H1 (cell line): ENCODE data around the gene BNC2. TPM values are rescaled to one million over a fixed set of nuclear protein-coding genes. Genes with fewer than 3 reads are reported as not detected.

Experiments
- CTCF ChIA-PET: fragments of 300-600 bp; sonication (Branson Sonifier 250); formaldehyde crosslinking; loops from one replicate; lab custom pipeline; 2021; ENCODE audit not compliant: partially characterized antibody; lab: Charles Lee
- POLR2A ChIA-PET: fragments of 300-600 bp; sonication (Branson Sonifier 250); formaldehyde crosslinking; loops from one replicate; lab custom pipeline; 2021; ENCODE audit warnings: inconsistent platforms; ENCODE audit not compliant: partially characterized antibody; lab: Charles Lee
- DNase-seq, 2 experiments: peaks; one replicate each; pipeline versions ENCODE4 v3.0.0 to v3.0.0-alpha.2; 2010 to 2022; ENCODE audit warnings: low spot score in 2 of 2, low read depth in 1 of 2, mixed read lengths in 1 of 2
- FAIRE-seq: peaks from 2 replicates; lab custom pipeline; 2011; peaks lifted over from hg19 to GRCh38; lab: Jason Lieb, UNC
- H2AFZ ChIP-seq: 2 replicates; pipeline ENCODE4 v1.8.1; 2012; ENCODE audit warnings: low read length, inconsistent platforms
- H2AK5ac ChIP-seq: 2 replicates; pipeline ENCODE4 v1.6.1; 2013; ENCODE audit warnings: low read depth, low read length
- H2BK120ac ChIP-seq: replicated peaks from 2 replicates; pipeline ENCODE3; 2013; ENCODE audit warnings: low read depth, low read length, inconsistent platforms
- H2BK12ac ChIP-seq: 2 replicates; pipeline ENCODE4 v1.6.1; 2013; ENCODE audit warnings: low read depth, low read length
- H2BK15ac ChIP-seq: 2 replicates; pipeline ENCODE4 v1.6.1; 2013; ENCODE audit warnings: low read length
- H2BK20ac ChIP-seq: 2 replicates; pipeline ENCODE4 v1.6.1; 2013; ENCODE audit warnings: low read length
- H2BK5ac ChIP-seq: 2 replicates; pipeline ENCODE4 v1.6.1; 2013; ENCODE audit warnings: low read depth, low read length
- H3K14ac ChIP-seq: 2 replicates; pipeline ENCODE4 v1.6.1; 2013; ENCODE audit warnings: inconsistent platforms; ENCODE audit not compliant: insufficient read length
- H3K18ac ChIP-seq: 2 replicates; pipeline ENCODE4 v1.6.1; 2013; ENCODE audit warnings: low read length; ENCODE audit errors: extremely low read depth
- H3K23ac ChIP-seq: 2 replicates; pipeline ENCODE4 v1.6.1; 2013; ENCODE audit warnings: inconsistent platforms; ENCODE audit not compliant: insufficient read length
- H3K23me2 ChIP-seq: 2 replicates; pipeline ENCODE4 v1.6.1; 2013; ENCODE audit warnings: low read depth, low read length
- H3K27ac ChIP-seq: 2 replicates; pipeline ENCODE4 v1.6.1; 2011; ENCODE audit warnings: low read depth, low read length, inconsistent platforms
- H3K27me3 ChIP-seq, 4 experiments: replicated peaks in 1 of 4; 1 replicate in 1 of 4; 2 replicates in 3 of 4; pipeline versions ENCODE4 v1.6.1 to v1.8.1; 2011 to 2013; ENCODE audit warnings: low read length in 3 of 4, mild to moderate bottlenecking in 3 of 4, inconsistent platforms in 2 of 4, mixed read lengths in 2 of 4, moderate library complexity in 1 of 4; ENCODE audit not compliant: control insufficient read depth in 3 of 4, insufficient read depth in 3 of 4; ENCODE audit errors: extremely low read depth in 1 of 4
- H3K36me3 ChIP-seq, 4 experiments: 2 replicates each; pipeline versions ENCODE4 v1.6.1 to v1.8.1; 2011 to 2013; ENCODE audit warnings: mild to moderate bottlenecking in 4 of 4, low read length in 3 of 4, moderate library complexity in 2 of 4, control low read depth in 1 of 4, inconsistent platforms in 1 of 4; ENCODE audit not compliant: insufficient read depth in 4 of 4, control insufficient read depth in 2 of 4
- H3K4ac ChIP-seq: replicated peaks from 2 replicates; pipeline ENCODE3; 2013; ENCODE audit warnings: low read length, low read depth, mixed read lengths, inconsistent platforms; ENCODE audit not compliant: insufficient read length
- H3K4me1 ChIP-seq, 4 experiments: replicated peaks in 1 of 4; 1 replicate in 1 of 4; 2 replicates in 3 of 4; pipeline versions ENCODE4 v1.6.1 to v1.8.1; 2011 to 2013; ENCODE audit warnings: low read length in 3 of 4, inconsistent platforms in 2 of 4, mixed read lengths in 1 of 4; ENCODE audit not compliant: insufficient read depth in 4 of 4, control insufficient read depth in 3 of 4
- H3K4me2 ChIP-seq, 2 experiments: 2 replicates each; pipeline versions ENCODE4 v1.6.1 to v1.8.1; 2011 to 2013; ENCODE audit warnings: low read depth in 2 of 2, low read length in 2 of 2, control low read depth in 1 of 2, inconsistent platforms in 1 of 2, mild to moderate bottlenecking in 1 of 2; ENCODE audit not compliant: insufficient read depth in 1 of 2
- H3K4me3 ChIP-seq, 4 experiments: fragments of 200-600, 300-600 bp in 1 of 4; sonication (generic), shearing (Covaris generic), sonication (Bioruptor Twin) in 1 of 4; 2 replicates each; pipeline versions ENCODE4 v1.5.1 to v1.8.1; 2011 to 2016; ENCODE audit warnings: low read length in 4 of 4, low read depth in 3 of 4, control low read depth in 2 of 4, inconsistent platforms in 2 of 4, mild to moderate bottlenecking in 2 of 4, mixed read lengths in 1 of 4, moderate library complexity in 1 of 4; ENCODE audit not compliant: insufficient read depth in 2 of 4; ENCODE audit errors: extremely low read depth in 1 of 4
- H3K56ac ChIP-seq: replicated peaks from 2 replicates; pipeline ENCODE3; 2013; ENCODE audit warnings: low read depth, mild to moderate bottlenecking, mixed read lengths, low read length, inconsistent platforms; ENCODE audit not compliant: insufficient read length
- H3K79me1 ChIP-seq: 2 replicates; pipeline ENCODE4 v1.6.1; 2013; ENCODE audit warnings: low read depth, low read length, control low read depth
- H3K79me2 ChIP-seq, 2 experiments: 2 replicates each; pipeline versions ENCODE4 v1.6.1 to v1.8.1; 2012 to 2013; ENCODE audit warnings: low read length in 2 of 2, mild to moderate bottlenecking in 2 of 2, inconsistent platforms in 1 of 2; ENCODE audit not compliant: insufficient read depth in 2 of 2, control insufficient read depth in 1 of 2
- H3K9ac ChIP-seq, 4 experiments: replicated peaks in 1 of 4; 1 replicate in 1 of 4; 2 replicates in 3 of 4; pipeline versions ENCODE4 v1.6.1 to v1.8.1; 2011 to 2013; ENCODE audit warnings: low read depth in 3 of 4, low read length in 3 of 4, control low read depth in 2 of 4, mild to moderate bottlenecking in 2 of 4, moderate library complexity in 2 of 4, inconsistent platforms in 1 of 4; ENCODE audit errors: extremely low read depth in 1 of 4
- H3K9me3 ChIP-seq, 2 experiments: 2 replicates each; pipeline versions ENCODE4 v1.6.1 to v1.8.1; 2012 to 2013; ENCODE audit warnings: mild to moderate bottlenecking in 2 of 2, moderate library complexity in 2 of 2, control low read depth in 1 of 2, inconsistent platforms in 1 of 2, low read depth in 1 of 2, low read length in 1 of 2, mixed read lengths in 1 of 2; ENCODE audit not compliant: insufficient read depth in 2 of 2
- H4K20me1 ChIP-seq, 2 experiments: replicated peaks in 1 of 2; 2 replicates each; pipeline versions ENCODE3 to v1.8.1; 2011 to 2013; ENCODE audit warnings: inconsistent platforms in 2 of 2, low read length in 2 of 2, mild to moderate bottlenecking in 1 of 2; ENCODE audit not compliant: insufficient read depth in 2 of 2, control insufficient read depth in 1 of 2
- H4K5ac ChIP-seq: 2 replicates; pipeline ENCODE4 v1.6.1; 2013; ENCODE audit warnings: low read length, low read depth, mixed read lengths, inconsistent platforms; ENCODE audit not compliant: insufficient read length
- H4K8ac ChIP-seq: 2 replicates; pipeline ENCODE4 v1.8.0; 2013; ENCODE audit warnings: mild to moderate bottlenecking, moderate library complexity, low read length, inconsistent platforms; ENCODE audit not compliant: insufficient read depth; ENCODE audit errors: extremely low read depth
- H4K91ac ChIP-seq: replicated peaks from 2 replicates; pipeline ENCODE3; 2013; ENCODE audit warnings: low read length, mixed read lengths, inconsistent platforms; ENCODE audit not compliant: insufficient read length
- ASH2L ChIP-seq: fragments of 200-600, 300-600 bp; sonication (generic); IDR thresholded peaks from one replicate; pipeline ENCODE4 v1.7.1; 2017; ENCODE audit warnings: low read length
- JUND ChIP-seq: IDR thresholded peaks from 2 replicates; pipeline ENCODE4 v1.6.1; 2011; ENCODE audit warnings: mild to moderate bottlenecking, improper control_type of control experiment, low read length
- MAX ChIP-seq: IDR thresholded peaks from 2 replicates; pipeline ENCODE4 v1.6.1; 2012; ENCODE audit warnings: inconsistent platforms
- YY1 ChIP-seq: IDR thresholded peaks from 2 replicates; pipeline ENCODE4 v1.6.1; 2011; ENCODE audit warnings: low read depth, mild to moderate bottlenecking, low read length
- WGBS, 2 experiments: shearing (Covaris generic) in 1 of 2; methylation state at CpG; one replicate each; pipeline versions ENCODE4 v1.1.6 to v1.1.7; 2013 to 2015; ENCODE audit warnings: low lambda C conversion rate in 2 of 2, mixed read lengths in 2 of 2, inconsistent platforms in 1 of 2, low coverage in 1 of 2, missing lambda C conversion rate in 1 of 2; ENCODE audit not compliant: insufficient replicate concordance in 2 of 2, insufficient coverage in 1 of 2, insufficient read length in 1 of 2; ENCODE audit errors: extremely low coverage in 1 of 2, missing lambda C conversion rate in 1 of 2; 5-methylcytosine and 5-hydroxymethylcytosine counted together
- polyA plus RNA-seq, 7 experiments: library from polyadenylated mRNA; depleted of rRNA in 3 of 7; stranded (reverse) in 5 of 7; unstranded in 2 of 7; fragments of >200 nt in 5 of 7; fragments of 200-250 nt in 2 of 7; gene quantifications; 1 replicate in 5 of 7; 2 replicates in 1 of 7; 4 replicates in 1 of 7; pipeline versions ENCODE4 v1.2.1 to v1.2.3, GENCODE V29; 2011 to 2013; ENCODE audit warnings: missing spikeins in 2 of 7, mixed read lengths in 2 of 7
- total RNA-seq: library from RNA; stranded (reverse); fragmentation: NEBNext Ultra II Directional; extraction: Animal tissue kit (Norgen Biotek cat#: 25700); gene quantifications from 2 replicates; pipeline ENCODE4 v1.2.1, GENCODE V29; 2021

The BNC2 gene
- total and polyA plus RNA-seq, 2 of the 8 experiments (the other 6 are each of a cell fraction or from before 2014, with no cell fraction given), result 16.0 to 26.8 TPM

DNA sequence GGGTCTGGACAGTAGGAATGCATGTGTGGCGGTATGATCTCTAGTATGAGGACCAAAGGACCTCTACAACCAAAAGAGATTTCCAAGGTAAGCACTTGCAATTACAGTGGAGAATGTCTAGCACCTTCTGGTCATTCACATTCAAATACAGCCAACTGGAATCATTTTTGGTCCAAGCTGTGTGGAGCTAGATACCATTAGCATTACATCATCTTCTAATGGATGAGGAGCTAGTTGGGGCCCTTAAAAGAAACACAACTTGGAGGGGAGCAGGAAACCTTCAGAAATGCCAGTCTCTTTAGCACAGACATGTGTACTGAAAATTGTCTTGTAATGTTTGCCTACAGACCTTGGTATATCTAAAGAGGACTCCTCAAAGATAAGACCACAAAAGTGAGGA is 244.7 kb downstream of the BNC2 start:
- Histone ChIP-seq H2BK120ac (no peak overlapping the region), H3K4me1 (peaks cover 2 to 31% (median 22%) of the 10 kb centered on the region in 4 experiments; a peak in 6 of 7 replicates), H2BK12ac (no peak overlapping the region), H3K79me2 (peaks cover 0 to 14% of the 10 kb centered on the region in 2 experiments; a peak in 1 of 4 replicates), H4K8ac (no peak overlapping the region), H3K79me1 (no peaks in the 10 kb centered on the region), H3K23ac (no peak overlapping the region), H3K36me3 (no peaks in the 10 kb centered on the region), H3K4me2 (peak overlapping the region in 1 of 2 experiments; percentile 53; a peak in 1 of 4 replicates), H4K5ac (no peak overlapping the region), H4K91ac (no peak overlapping the region), H2BK15ac (no peak overlapping the region), H2AK5ac (no peak overlapping the region), H3K27me3 (no peaks in the 10 kb centered on the region), H2BK20ac (no peak overlapping the region), H3K9ac (no peak overlapping the region), H3K18ac (no peak overlapping the region), H3K27ac (no peak overlapping the region), H3K14ac (no peak overlapping the region), H3K23me2 (no peaks in the 10 kb centered on the region), H3K9me3 (no peaks in the 10 kb centered on the region), H4K20me1 (no peaks in the 10 kb centered on the region), H2BK5ac (no peak overlapping the region), H2AFZ (no peak overlapping the region), H3K4ac (no peak overlapping the region), H3K4me3 (no peak overlapping the region), H3K56ac (no peak overlapping the region)
- DNase-seq, result no peak
- CTCF ChIA-PET, result interaction anchor here (0.7 kb wide), 1 partner anchor 837 kb away, joined by 3 read pairs; no protein-coding TSS in a partner anchor
- POLR2A ChIA-PET, result interaction anchor here (1.0 kb wide), 1 partner anchor 10 kb away, joined by 3 read pairs; no protein-coding TSS in a partner anchor
- WGBS, 2 experiments, result 68% methylated on average over 1 of the region's 1 CpG; no CpG with 5 or more reads in 1 of the 2 experiments
- FAIRE-seq, result no peak
- no peak for TF ChIP-seq ASH2L
- TF ChIP-seq YY1, result no peak
- no peak for TF ChIP-seq MAX
- TF ChIP-seq JUND, result peak; percentile 34; the same call in 1 of the 2 replicates
